Mesodermal cell (in vitro differentiated cells): ENCODE data around the gene L1TD1. TPM values are rescaled to one million over a fixed set of nuclear protein-coding genes. Genes with fewer than 3 reads are reported as not detected.
"Not testable (repeated sequence)": the region's sequence is repeated elsewhere in the genome, so short reads cannot be mapped to it uniquely, and the experiment has no call there.

Source experiments
- H3K27ac ChIP-seq: 2 replicates; pipeline ENCODE4 v1.7.0; 2013; ENCODE audit warnings: mild to moderate bottlenecking, low read depth, low read length, moderate library complexity; ENCODE audit not compliant: severe bottlenecking
- H3K36me3 ChIP-seq: 2 replicates; pipeline ENCODE4 v1.7.1; 2013; ENCODE audit warnings: mild to moderate bottlenecking, low read length, moderate library complexity; ENCODE audit not compliant: control insufficient read depth, insufficient read depth
- H3K4me1 ChIP-seq: one replicate; pipeline ENCODE4 v1.7.1; 2013; ENCODE audit warnings: mild to moderate bottlenecking, low read length; ENCODE audit not compliant: insufficient read depth, control insufficient read depth, poor library complexity, severe bottlenecking
- H3K4me3 ChIP-seq: 2 replicates; pipeline ENCODE4 v1.7.0; 2013; ENCODE audit warnings: low read length, control low read depth, mild to moderate bottlenecking; ENCODE audit not compliant: insufficient read depth, poor library complexity, severe bottlenecking; ENCODE audit errors: extremely low read depth
- H3K9me3 ChIP-seq: 2 replicates; pipeline ENCODE4 v1.7.1; 2013; ENCODE audit warnings: mild to moderate bottlenecking, low read length, moderate library complexity; ENCODE audit not compliant: control insufficient read depth
- WGBS, 2 experiments: methylation state at CpG; one replicate each; pipeline ENCODE4 v1.1.5; 2013; ENCODE audit warnings: missing lambda C conversion rate in 2 of 2; ENCODE audit not compliant: insufficient coverage in 2 of 2; 5-methylcytosine and 5-hydroxymethylcytosine counted together
- polyA plus RNA-seq, 2 experiments: library from polyadenylated mRNA; stranded (reverse); fragments of 50-300 nt; gene quantifications; one replicate each; pipeline ENCODE4 v1.2.3, GENCODE V29; 2013

The L1TD1 gene
- polyA plus RNA-seq (2013, experiment 1 of 2) = 2.9 TPM
- 3.0 TPM for polyA plus RNA-seq (2013, experiment 2 of 2)

GRCh38 chr1:62194651-62195544, at the start of gene L1TD1:
TSS of gene L1TD1 (plus strand) at chr1:62194849. CDS start at chr1:62206629, 11,780 bp downstream.
- Histone ChIP-seq H3K4me1 (peaks cover 7% of the 10 kb centered on the region), H3K4me3 (peak within 1 kb of the TSS; percentile 47), H3K36me3 (no peaks in the 10 kb centered on the region), H3K27ac (no peak within 1 kb of the TSS), H3K9me3 (no peaks in the 10 kb centered on the region)
- 3 to 4% methylated on average over 32 to 49 of the region's 55 CpGs for whole genome bisulfite sequencing, 2 experiments

GRCh38 chr1:62159940-62160348, 34.7 kb upstream of the L1TD1 start:
- H3K27ac ChIP-seq = no peak overlapping the region
- no peaks in the 10 kb centered on the region for H3K36me3 ChIP-seq
- no peak overlapping the region for H3K4me3 ChIP-seq
- H3K4me1 ChIP-seq = no peaks in the 10 kb centered on the region
- 85% methylated on average over 4 to 5 of the region's 6 CpGs for WGBS, 2 experiments
- H3K9me3 ChIP-seq = no peaks in the 10 kb centered on the region

GRCh38 chr1:62161711-62162110, 32.9 kb upstream of the L1TD1 start:
- no peaks in the 10 kb centered on the region for H3K9me3 ChIP-seq
- H3K27ac ChIP-seq = no peak overlapping the region
- no peaks in the 10 kb centered on the region for H3K4me1 ChIP-seq
- no peaks in the 10 kb centered on the region for H3K36me3 ChIP-seq
- WGBS, 2 experiments = 92% methylated on average over 1 of the region's 1 CpG; no CpG with 5 or more reads in 1 of the 2 experiments
- H3K4me3 ChIP-seq = no peak overlapping the region

- WGBS, 2 experiments = 90 to 92% methylated on average over 9 to 10 of the region's 10 CpGs
- not testable (repeated sequence) for H3K9me3 ChIP-seq, H3K36me3 ChIP-seq, H3K27ac ChIP-seq, H3K4me1 ChIP-seq, H3K4me3 ChIP-seq
Observed at GRCh38 chr1:62170380-62170779, 24.3 kb upstream of the L1TD1 start.

GRCh38 chr1:62175568-62176179, 19.0 kb upstream of the L1TD1 start:
- no peaks in the 10 kb centered on the region for H3K9me3 ChIP-seq
- no peak overlapping the region for H3K27ac ChIP-seq
- H3K4me1 ChIP-seq = no peaks in the 10 kb centered on the region
- H3K4me3 ChIP-seq = no peak overlapping the region
- 50 to 61% methylated on average over 6 to 8 of the region's 9 CpGs for WGBS, 2 experiments
- no peaks in the 10 kb centered on the region for H3K36me3 ChIP-seq

- Histone ChIP-seq H3K4me3 (no peak overlapping the region), H3K36me3 (no peaks in the 10 kb centered on the region), H3K4me1 (no peaks in the 10 kb centered on the region), H3K27ac (no peak overlapping the region), H3K9me3 (no peaks in the 10 kb centered on the region)
- 78 to 84% methylated on average over 8 to 9 of the region's 14 CpGs for WGBS, 2 experiments
Observed at GRCh38 chr1:62176597-62177312, 17.9 kb upstream of the L1TD1 start.

- Histone ChIP-seq H3K27ac (no peak overlapping the region), H3K4me3 (no peak overlapping the region), H3K36me3 (no peaks in the 10 kb centered on the region), H3K4me1 (no peaks in the 10 kb centered on the region), H3K9me3 (no peaks in the 10 kb centered on the region)
- 80 to 83% methylated on average over 1 of the region's 1 CpG for WGBS, 2 experiments
Observed at GRCh38 chr1:62177621-62178020, 17.0 kb upstream of the L1TD1 start.

GRCh38 chr1:62178372-62178771, 16.3 kb upstream of the L1TD1 start:
- no peak overlapping the region for H3K27ac ChIP-seq

GRCh38 chr1:62180054-62180453, 14.6 kb upstream of the L1TD1 start:
- not testable (repeated sequence) for H3K4me1 ChIP-seq, H3K4me3 ChIP-seq, H3K36me3 ChIP-seq, H3K9me3 ChIP-seq, H3K27ac ChIP-seq
- WGBS, 2 experiments = 96 to 98% methylated on average over 4 of the region's 4 CpGs

More at GRCh38 chr1:62178372-62178771, 16.3 kb upstream of the L1TD1 start:
- no peaks in the 10 kb centered on the region for H3K9me3 ChIP-seq
- H3K4me1 ChIP-seq = no peaks in the 10 kb centered on the region
- WGBS, 2 experiments = 88 to 95% methylated on average over 7 of the region's 7 CpGs
- H3K36me3 ChIP-seq = no peaks in the 10 kb centered on the region
- H3K4me3 ChIP-seq = no peak overlapping the region

GRCh38 chr1:62180639-62181038, 14.0 kb upstream of the L1TD1 start:
- Histone ChIP-seq H3K4me1 (no peaks in the 10 kb centered on the region), H3K27ac (no peak overlapping the region), H3K4me3 (no peak overlapping the region), H3K9me3 (no peaks in the 10 kb centered on the region), H3K36me3 (no peaks in the 10 kb centered on the region)
- 96 to 100% methylated on average over 3 of the region's 6 CpGs for WGBS, 2 experiments
